Naive B cell (primary cell): Measurements from ENCODE around the gene HCAR3. TPM values are rescaled to one million over a fixed set of nuclear protein-coding genes. Genes with fewer than 3 reads are reported as not detected.

Source experiments
- ATAC-seq, 2 donors: fragments of 150-1000 bp; cut with Tn5 transposase; 2 replicates each; pipeline ENCODE4 v1.10.0; 2021; ENCODE audit warnings: low read depth in 2 of 2, mild to moderate bottlenecking in 2 of 2, moderate library complexity in 2 of 2
- DNase-seq: peaks from one replicate; pipeline ENCODE4 v3.0.0; 2022
- H3K27ac Mint-ChIP-seq, 6 donors: one replicate each; pipeline ENCODE4 v1.8.0; 2020 to 2022; ENCODE audit warnings: mild to moderate bottlenecking in 6 of 6, mixed read lengths in 6 of 6, moderate library complexity in 5 of 6, inconsistent platforms in 2 of 6
- H3K27me3 Mint-ChIP-seq, 3 donors: one replicate each; pipeline ENCODE4 v1.8.0; 2021 to 2022; ENCODE audit warnings: mixed read lengths in 3 of 3, mild to moderate bottlenecking in 1 of 3
- H3K36me3 Mint-ChIP-seq, 2 donors: one replicate each; pipeline ENCODE4 v1.8.0; 2020 to 2022; ENCODE audit warnings: mixed read lengths in 2 of 2, inconsistent platforms in 1 of 2, mild to moderate bottlenecking in 1 of 2
- H3K4me1 Mint-ChIP-seq, 3 donors: one replicate each; pipeline ENCODE4 v1.8.0; 2020 to 2022; ENCODE audit warnings: mixed read lengths in 3 of 3, inconsistent platforms in 1 of 3, mild to moderate bottlenecking in 1 of 3, moderate library complexity in 1 of 3
- H3K4me3 Mint-ChIP-seq, 8 donors: one replicate each; pipeline ENCODE4 v1.8.0; 2020 to 2022; ENCODE audit warnings: mild to moderate bottlenecking in 8 of 8, mixed read lengths in 8 of 8, moderate library complexity in 8 of 8, inconsistent platforms in 2 of 8
- H3K9me3 Mint-ChIP-seq, 7 donors: one replicate each; pipeline ENCODE4 v1.8.0; 2020 to 2022; ENCODE audit warnings: mixed read lengths in 7 of 7, mild to moderate bottlenecking in 5 of 7, inconsistent platforms in 2 of 7, moderate library complexity in 1 of 7
- polyA plus RNA-seq, 6 donors: library from polyadenylated mRNA; unstranded; fragments of 300-500 nt; fragmentation: Illumina TruSeq; gene quantifications; one replicate each; pipeline ENCODE4 v1.2.3, GENCODE V29; 2021; ENCODE audit warnings: low read depth in 6 of 6

HCAR3 gene
- polyA plus RNA-seq, 6 donors from 2014 or later, result 0.45 TPM; not detected in 5

GRCh38 chr12:122672515-122672914 is 44.1 kb downstream of the HCAR3 start:
- H3K4me1 Mint-ChIP-seq, result no peaks in the 10 kb centered on the region
- no peak for DNase-seq
- ATAC-seq, result no peak
- no peak overlapping the region for H3K27ac Mint-ChIP-seq
- no peaks in the 10 kb centered on the region for H3K36me3 Mint-ChIP-seq
- H3K9me3 Mint-ChIP-seq, result peaks cover 0 to 1% (median 0%) of the 10 kb centered on the region in 7 donors
- H3K27me3 Mint-ChIP-seq, result no peaks in the 10 kb centered on the region
- peak overlapping the region in 1 of 8 donors; percentile 16 for H3K4me3 Mint-ChIP-seq

GRCh38 chr12:122669397-122670070 is 47.1 kb downstream of the HCAR3 start:
- Mint-ChIP-seq H3K4me3 (no peak overlapping the region), H3K27ac (no peak overlapping the region), H3K27me3 (no peaks in the 10 kb centered on the region), H3K36me3 (no peaks in the 10 kb centered on the region), H3K4me1 (no peaks in the 10 kb centered on the region), H3K9me3 (peaks cover 0 to 1% (median 0%) of the 10 kb centered on the region in 7 donors)
- ATAC-seq, result no peak
- no peak for DNase-seq

GRCh38 chr12:122668268-122668667 is 48.3 kb downstream of the HCAR3 start:
- DNase-seq (no peak), ATAC-seq (no peak)
- Mint-ChIP-seq H3K36me3 (no peaks in the 10 kb centered on the region), H3K9me3 (peaks cover 0 to 1% (median 0%) of the 10 kb centered on the region in 7 donors), H3K4me1 (no peaks in the 10 kb centered on the region), H3K27me3 (no peaks in the 10 kb centered on the region), H3K4me3 (no peak overlapping the region), H3K27ac (peak overlapping the region in 1 of 6 donors; percentile 7)

GRCh38 chr12:122665759-122666158 is 50.9 kb downstream of the HCAR3 start:
- no peaks in the 10 kb centered on the region for H3K4me1 Mint-ChIP-seq
- no peak overlapping the region for H3K27ac Mint-ChIP-seq
- no peak for ATAC-seq
- H3K4me3 Mint-ChIP-seq, result no peak overlapping the region
- DNase-seq, result no peak
- H3K27me3 Mint-ChIP-seq, result no peaks in the 10 kb centered on the region
- no peaks in the 10 kb centered on the region for H3K36me3 Mint-ChIP-seq
- H3K9me3 Mint-ChIP-seq, result peaks cover 0 to 1% (median 0%) of the 10 kb centered on the region in 7 donors

GRCh38 chr12:122665349-122665748 is 51.3 kb downstream of the HCAR3 start:
- Mint-ChIP-seq H3K27ac (peak overlapping the region in 1 of 6 donors; percentile 69), H3K27me3 (no peaks in the 10 kb centered on the region), H3K4me3 (no peak overlapping the region), H3K36me3 (no peaks in the 10 kb centered on the region), H3K4me1 (no peaks in the 10 kb centered on the region), H3K9me3 (peaks cover 0 to 1% (median 0%) of the 10 kb centered on the region in 7 donors)
- ATAC-seq, result no peak
- DNase-seq, result no peak

Other genes with a start within 250 kb of the HCAR3 start
- 10 to 100 TPM in 4 of 6 donors, 1 to 10 TPM in 2; 6.2 to 15.7 (median 12.8) TPM for gene ZCCHC8, start 215.9 kb downstream of the HCAR3 start, polyA plus RNA-seq
- 10 to 100 TPM in 5 of 6 donors, 1 to 10 TPM in 1; 9.4 to 63.8 (median 30.3) TPM for gene RSRC2, start 189.9 kb downstream of the HCAR3 start, polyA plus RNA-seq
- 1 to 10 TPM in 5 of 6 donors, not detected in 1; 2.1 to 6.3 (median 3.7) TPM for gene KNTC1, start 189.6 kb downstream of the HCAR3 start, polyA plus RNA-seq
- not detected for gene HCAR2, start 13.5 kb downstream of the HCAR3 start, polyA plus RNA-seq
- gene HCAR1, start 14.0 kb upstream of the HCAR3 start, polyA plus RNA-seq, result not detected
- 100 to 1,000 TPM in 1 of 6 donors, 10 to 100 TPM in 5; 67.0 to 103 (median 79.7) TPM for gene DENR, start 36.0 kb upstream of the HCAR3 start, polyA plus RNA-seq
- gene CCDC62, start 57.8 kb upstream of the HCAR3 start, polyA plus RNA-seq, result 1 to 10 TPM in 3 of 6 donors, under 1 TPM in 2, not detected in 1; 0.19 to 1.8 (median 1.2) TPM
- 10 to 100 TPM; 33.8 to 91.3 (median 38.4) TPM for gene HIP1R, start 118.6 kb upstream of the HCAR3 start, polyA plus RNA-seq
- 10 to 100 TPM; 43.4 to 60.9 (median 52.2) TPM for gene VPS37B, start 179.3 kb upstream of the HCAR3 start, polyA plus RNA-seq
- under 1 TPM in 5 of 6 donors, not detected in 1; 0.18 to 0.59 (median 0.31) TPM for gene ABCB9, start 249.7 kb upstream of the HCAR3 start, polyA plus RNA-seq